ENCODE data around the gene TBC1D21. TPM values are rescaled to one million over a fixed set of nuclear protein-coding genes. Genes with fewer than 3 reads are reported as not detected.

The TBC1D21 gene
- total RNA-seq, 1 experiment from 2014 or later = not detected

DNA sequence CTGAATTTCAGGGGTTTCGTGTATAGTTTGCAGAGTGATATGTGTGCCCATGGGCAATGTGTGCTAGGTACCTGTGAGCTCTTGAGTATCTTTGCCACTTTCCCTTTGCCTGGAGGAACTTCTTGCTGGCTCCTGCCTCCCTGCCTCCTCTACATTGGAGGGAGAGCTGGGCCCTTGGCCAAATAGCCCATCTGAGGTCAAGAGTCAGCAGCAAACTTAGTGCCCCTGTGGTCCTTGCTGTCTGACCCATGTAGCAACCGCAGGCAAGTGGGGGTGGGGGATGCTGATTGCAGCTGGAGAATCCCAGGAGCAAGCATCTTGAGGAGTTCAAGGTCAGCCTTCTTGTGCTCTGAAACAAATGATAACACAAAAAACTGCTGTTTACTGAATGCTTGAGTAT, 5.4 kb upstream of the TBC1D21 start:
- CTCF ChIA-PET = no interaction called here
- DNase-seq (ENCODE audit: low spot score) = no peak
- BruUV-seq (replicated peaks) = no TSS peak
- Histone ChIP-seq H3K4me1 (ENCODE audit: insufficient read depth, low read length, poor library complexity, severe bottlenecking) (no peaks in the 10 kb centered on the region), H3K9me3 (ENCODE audit: low read depth, low read length, poor library complexity, severe bottlenecking) (peaks cover 6% of the 10 kb centered on the region), H3K27ac (ENCODE audit: low read depth, low read length, poor library complexity, severe bottlenecking) (no peak overlapping the region), H3K36me3 (ENCODE audit: insufficient read depth, low read length, poor library complexity, severe bottlenecking) (no peaks in the 10 kb centered on the region), H3K4me3 (ENCODE audit: low read depth, low read length, poor library complexity, severe bottlenecking) (no peak overlapping the region), H3K27me3 (replicated peaks; ENCODE audit: insufficient read depth, low read depth, low read length, poor library complexity) (peaks cover 95% of the 10 kb centered on the region)
- intact Hi-C loops (cut with micrococcal nuclease; ENCODE audit: unreplicated experiment) = no loop called here
- no peak for TF ChIP-seq EZH2 (IDR thresholded peaks at IDR 0.05; ENCODE audit: borderline replicate concordance, low read depth, low read length, poor library complexity, severe bottlenecking)
- no peak for TF ChIP-seq CTCF (conservative IDR thresholded peaks at IDR 0.05; ENCODE audit: low read depth, low read length)
- POLR2A ChIA-PET (ENCODE audit: low non-redundant PET) = no interaction called here

DNA sequence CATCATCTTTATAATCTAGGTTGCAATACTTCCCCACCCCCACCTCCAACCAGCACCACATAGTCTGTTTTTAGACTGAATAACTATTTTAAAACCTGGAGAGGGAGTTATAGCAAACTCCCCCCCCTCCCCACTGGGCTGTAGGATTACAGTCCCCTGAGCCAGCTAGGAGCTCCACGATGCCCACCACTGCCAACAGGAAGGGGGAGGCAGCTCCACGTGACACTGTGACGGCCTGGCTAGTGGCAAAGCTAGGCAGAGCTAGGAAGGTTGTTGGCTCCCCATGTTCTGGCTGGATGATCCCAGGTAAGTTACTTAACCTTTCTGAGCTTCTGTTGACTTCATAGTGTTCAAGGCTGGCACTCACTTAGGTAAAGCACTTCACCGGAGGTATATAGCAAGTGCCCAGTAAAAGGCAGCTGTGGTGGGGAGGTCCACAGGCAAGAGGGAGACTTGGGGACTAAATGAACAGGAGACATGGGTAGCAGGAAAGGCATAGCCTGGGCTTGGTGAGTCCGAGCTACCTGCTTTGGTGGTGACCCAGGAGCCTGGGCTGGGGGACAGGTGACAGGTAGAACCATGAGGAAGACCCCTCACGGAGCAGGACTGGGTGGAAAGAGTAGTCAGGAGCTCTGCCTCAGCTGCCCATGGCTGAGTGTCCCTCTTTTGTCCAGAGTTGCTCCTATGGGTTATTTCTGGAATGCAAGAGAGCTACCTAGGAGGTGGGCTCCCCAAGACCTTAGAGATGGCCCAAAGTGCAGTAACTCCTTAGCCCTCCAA, 4.0 kb upstream of the TBC1D21 start:
- peaks cover under 1% of the 10 kb centered on the region for H3K9me3 ChIP-seq (ENCODE audit: low read depth, low read length, poor library complexity, severe bottlenecking)
- no TSS peak for BruUV-seq (replicated peaks)
- CTCF ChIA-PET = no interaction called here
- no peak overlapping the region for H3K27ac ChIP-seq (ENCODE audit: low read depth, low read length, poor library complexity, severe bottlenecking)
- DNase-seq (ENCODE audit: low spot score) = no peak
- POLR2A ChIA-PET (ENCODE audit: low non-redundant PET) = interaction anchor here (0.6 kb wide), 1 partner anchor 1720 kb away, joined by 11 read pairs; no protein-coding TSS in a partner anchor
- H3K4me1 ChIP-seq (ENCODE audit: insufficient read depth, low read length, poor library complexity, severe bottlenecking) = no peaks in the 10 kb centered on the region
- intact Hi-C loops (cut with micrococcal nuclease; ENCODE audit: unreplicated experiment) = no loop called here
- H3K27me3 ChIP-seq (replicated peaks; ENCODE audit: insufficient read depth, low read depth, low read length, poor library complexity) = peaks cover 88% of the 10 kb centered on the region
- no peak overlapping the region for H3K4me3 ChIP-seq (ENCODE audit: low read depth, low read length, poor library complexity, severe bottlenecking)
- no peaks in the 10 kb centered on the region for H3K36me3 ChIP-seq (ENCODE audit: insufficient read depth, low read length, poor library complexity, severe bottlenecking)
- TF ChIP-seq EZH2 (IDR thresholded peaks at IDR 0.05; ENCODE audit: borderline replicate concordance, low read depth, low read length, poor library complexity, severe bottlenecking) (no peak), CTCF (conservative IDR thresholded peaks at IDR 0.05; ENCODE audit: low read depth, low read length) (no peak)

- intact Hi-C loops (cut with micrococcal nuclease; ENCODE audit: unreplicated experiment) = no loop called here
- Histone ChIP-seq H3K4me3 (ENCODE audit: low read depth, low read length, poor library complexity, severe bottlenecking) (no peak overlapping the region), H3K27ac (ENCODE audit: low read depth, low read length, poor library complexity, severe bottlenecking) (no peak overlapping the region), H3K9me3 (ENCODE audit: low read depth, low read length, poor library complexity, severe bottlenecking) (no peaks in the 10 kb centered on the region), H3K4me1 (ENCODE audit: insufficient read depth, low read length, poor library complexity, severe bottlenecking) (no peaks in the 10 kb centered on the region), H3K27me3 (replicated peaks; ENCODE audit: insufficient read depth, low read depth, low read length, poor library complexity) (peaks cover 73% of the 10 kb centered on the region), H3K36me3 (ENCODE audit: insufficient read depth, low read length, poor library complexity, severe bottlenecking) (no peaks in the 10 kb centered on the region)
- no peak for DNase-seq (ENCODE audit: low spot score)
- CTCF ChIA-PET = no interaction called here
- POLR2A ChIA-PET (ENCODE audit: low non-redundant PET) = no interaction called here
- TF ChIP-seq EZH2 (IDR thresholded peaks at IDR 0.05; ENCODE audit: borderline replicate concordance, low read depth, low read length, poor library complexity, severe bottlenecking) (no peak), CTCF (conservative IDR thresholded peaks at IDR 0.05; ENCODE audit: low read depth, low read length) (no peak)
- BruUV-seq (replicated peaks) = no TSS peak
These were observed 2.5 kb upstream of the TBC1D21 start for GRCh38 chr15:73870700-73871408.

Data from A673 (cell line).